ENCODE data around the gene COLEC12. TPM values are rescaled to one million over a fixed set of nuclear protein-coding genes. Genes with fewer than 3 reads are reported as not detected.
A peak's percentile ranks its signal among the peaks of the same experiment; 100 is the strongest.

Gene COLEC12
- total RNA-seq, 1 experiment from 2014 or later: not detected

- Histone ChIP-seq H3K4me1 (replicated peaks; ENCODE audit: insufficient read depth) (no peaks in the 10 kb centered on the region), H3K27me3 (ENCODE audit: insufficient read depth, low read depth) (peaks cover 7% of the 10 kb centered on the region; the same call in 1 of the 2 replicates), H3K36me3 (ENCODE audit: low read depth) (no peaks in the 10 kb centered on the region), H4K20me1 (ENCODE audit: insufficient read depth) (no peaks in the 10 kb centered on the region), H3K4me2 (no peak overlapping the region), H3F3A (ENCODE audit: insufficient read depth, low read depth) (no peaks in the 10 kb centered on the region), H3K4me3 (no peak overlapping the region), H3K79me2 (ENCODE audit: low read depth) (no peaks in the 10 kb centered on the region), H3K27ac (no peak overlapping the region), H3K9me3 (ENCODE audit: insufficient read depth, low read depth) (no peaks in the 10 kb centered on the region), H3K9me2 (ENCODE audit: insufficient read depth) (no peaks in the 10 kb centered on the region), H2AFZ (no peak overlapping the region)
- intact Hi-C loops (cut with micrococcal nuclease; ENCODE audit: unreplicated experiment): no loop called here
- no TSS peak for BruUV-seq (replicated peaks)
- POLR2A ChIA-PET (ENCODE audit: unreplicated experiment): no interaction called here
- DNase-seq: no peak
- CTCF ChIA-PET: no interaction called here
- TF ChIP-seq CTCF (conservative IDR thresholded peaks at IDR 0.05): no peak
- TF ChIP-seq EZH2 (IDR thresholded peaks at IDR 0.05; ENCODE audit: low read depth): no peak
Observed at GRCh38 chr18:490624-491023, 9.9 kb downstream of the COLEC12 start.

DNA sequence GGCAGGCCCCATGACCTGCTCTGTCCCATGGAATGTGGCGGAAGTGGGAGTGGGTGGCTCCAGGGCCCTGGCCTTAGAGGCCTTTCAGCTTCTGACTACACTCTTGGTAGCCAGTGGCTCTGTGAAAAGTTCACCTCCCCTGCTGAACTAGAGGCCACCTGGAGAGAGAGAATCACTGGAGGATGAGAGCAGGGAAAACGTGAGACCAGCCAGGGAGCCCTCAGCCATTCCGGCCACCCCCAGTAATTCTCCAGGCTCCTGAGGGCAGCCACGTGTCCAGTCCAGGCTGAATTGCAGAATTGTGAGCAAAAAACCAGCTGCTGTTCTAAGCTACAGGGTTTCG is 10.5 kb downstream of the COLEC12 start:
- POLR2A ChIA-PET (ENCODE audit: unreplicated experiment): no interaction called here

GRCh38 chr18:489244-490023 is 11.1 kb downstream of the COLEC12 start:
- peak overlapping the region; percentile 6; the same call in 1 of the 2 replicates for H3K4me2 ChIP-seq
- H3K27me3 ChIP-seq (ENCODE audit: insufficient read depth, low read depth): peaks cover 10% of the 10 kb centered on the region; the same call in 1 of the 2 replicates
- H3K9me3 ChIP-seq (ENCODE audit: insufficient read depth, low read depth): no peaks in the 10 kb centered on the region
- H2AFZ ChIP-seq: no peak overlapping the region
- ChIA-PET CTCF (no interaction called here), POLR2A (ENCODE audit: unreplicated experiment) (no interaction called here)
- H3K4me1 ChIP-seq (replicated peaks; ENCODE audit: insufficient read depth): no peaks in the 10 kb centered on the region
- H3K9me2 ChIP-seq (ENCODE audit: insufficient read depth): no peaks in the 10 kb centered on the region
- no peaks in the 10 kb centered on the region for H4K20me1 ChIP-seq (ENCODE audit: insufficient read depth)
- TF ChIP-seq EZH2 (IDR thresholded peaks at IDR 0.05; ENCODE audit: low read depth) (no peak), CTCF (conservative IDR thresholded peaks at IDR 0.05) (no peak)
- H3F3A ChIP-seq (ENCODE audit: insufficient read depth, low read depth): no peaks in the 10 kb centered on the region
- H3K27ac ChIP-seq: no peak overlapping the region
- BruUV-seq (replicated peaks): no TSS peak
- H3K36me3 ChIP-seq (ENCODE audit: low read depth): no peaks in the 10 kb centered on the region
- no peaks in the 10 kb centered on the region for H3K79me2 ChIP-seq (ENCODE audit: low read depth)
- intact Hi-C loops (cut with micrococcal nuclease; ENCODE audit: unreplicated experiment): no loop called here
- DNase-seq: peak in 1 of 2 experiments; percentile 38
- H3K4me3 ChIP-seq: no peak overlapping the region

More for the DNA sequence above, 10.5 kb downstream of the COLEC12 start:
- Histone ChIP-seq H3K9me2 (ENCODE audit: insufficient read depth) (no peaks in the 10 kb centered on the region), H3K4me1 (replicated peaks; ENCODE audit: insufficient read depth) (no peaks in the 10 kb centered on the region), H3K4me2 (no peak overlapping the region), H3F3A (ENCODE audit: insufficient read depth, low read depth) (no peaks in the 10 kb centered on the region), H3K36me3 (ENCODE audit: low read depth) (no peaks in the 10 kb centered on the region), H2AFZ (no peak overlapping the region), H3K9me3 (ENCODE audit: insufficient read depth, low read depth) (no peaks in the 10 kb centered on the region), H3K79me2 (ENCODE audit: low read depth) (no peaks in the 10 kb centered on the region), H4K20me1 (ENCODE audit: insufficient read depth) (no peaks in the 10 kb centered on the region), H3K27me3 (ENCODE audit: insufficient read depth, low read depth) (peaks cover 7% of the 10 kb centered on the region; the same call in 1 of the 2 replicates), H3K4me3 (no peak overlapping the region), H3K27ac (no peak overlapping the region)
- no peak for TF ChIP-seq CTCF (conservative IDR thresholded peaks at IDR 0.05)
- TF ChIP-seq EZH2 (IDR thresholded peaks at IDR 0.05; ENCODE audit: low read depth): no peak
- no TSS peak for BruUV-seq (replicated peaks)
- CTCF ChIA-PET: no interaction called here
- no peak for DNase-seq
- intact Hi-C loops (cut with micrococcal nuclease; ENCODE audit: unreplicated experiment): no loop called here
